HG03139 (cell line): Measurements from ENCODE around the gene DEFB131B.
A peak's percentile ranks its signal among the peaks of the same experiment; 100 is the strongest.
"Not testable (repeated sequence)": the region's sequence is repeated elsewhere in the genome, so short reads cannot be mapped to it uniquely, and the experiment has no call there.

Experiments used
- ATAC-seq: cut with Tn5 transposase; IDR thresholded peaks from one replicate; pipeline ENCODE4 v1.9.1; 2021; ENCODE audit not compliant: unreplicated experiment

The DEFB131B gene

GRCh38 chr11:71910775-71911174 is 32.5 kb downstream of the DEFB131B start:
- ATAC-seq: not testable (repeated sequence)

- not testable (repeated sequence) for ATAC-seq
Observed at GRCh38 chr11:71911321-71911985, 33.2 kb downstream of the DEFB131B start.

GRCh38 chr11:71911986-71912340 is 33.7 kb downstream of the DEFB131B start:
- ATAC-seq: not testable (repeated sequence)

- no peak for ATAC-seq
Observed at GRCh38 chr11:71913756-71914526, 35.7 kb downstream of the DEFB131B start.

- ATAC-seq: no peak
Observed at GRCh38 chr11:71914617-71915189, 36.5 kb downstream of the DEFB131B start.

GRCh38 chr11:71917646-71918140 is 39.4 kb downstream of the DEFB131B start:
- ATAC-seq: no peak

- peak; percentile 62 for ATAC-seq
Observed at GRCh38 chr11:71927820-71928736, 49.8 kb downstream of the DEFB131B start, which contains the start of gene XNDC1N. Gene XNDC1N (minus strand): TSS chr11:71928594. CDS start chr11:71923353, 5,241 bp downstream.

- ATAC-seq: peak; percentile 58
Observed at GRCh38 chr11:71928737-71929443, 50.6 kb downstream of the DEFB131B start, which contains the start of gene RNF121. Gene RNF121 (plus strand): TSS chr11:71929046. CDS start chr11:71929062, 16 bp downstream.

GRCh38 chr11:71929491-71929890 is 51.2 kb downstream of the DEFB131B start:
- ATAC-seq: no peak

- ATAC-seq: no peak
Observed at GRCh38 chr11:71930556-71931244, 52.4 kb downstream of the DEFB131B start.

GRCh38 chr11:71931245-71931602 is 53.0 kb downstream of the DEFB131B start:
- ATAC-seq: no peak

GRCh38 chr11:71933141-71933933 is 55.1 kb downstream of the DEFB131B start:
- no peak for ATAC-seq
